ENCODE data around the gene LORICRIN. TPM values are rescaled to one million over a fixed set of nuclear protein-coding genes. Genes with fewer than 3 reads are reported as not detected.

Gene LORICRIN
- total RNA-seq, 1 donor, result not detected

GRCh38 chr1:153293851-153294250, 34.4 kb downstream of the LORICRIN start:
- peak in 2 of 3 donors; percentile 24 to 50 for DNase-seq (ENCODE audit: low read depth in 2 of 3, low spot score in 2 of 3)

- DNase-seq (ENCODE audit: low read depth in 2 of 3, low spot score in 2 of 3), result no peak
Measured at GRCh38 chr1:153302308-153302707, 42.8 kb downstream of the LORICRIN start.

DNA sequence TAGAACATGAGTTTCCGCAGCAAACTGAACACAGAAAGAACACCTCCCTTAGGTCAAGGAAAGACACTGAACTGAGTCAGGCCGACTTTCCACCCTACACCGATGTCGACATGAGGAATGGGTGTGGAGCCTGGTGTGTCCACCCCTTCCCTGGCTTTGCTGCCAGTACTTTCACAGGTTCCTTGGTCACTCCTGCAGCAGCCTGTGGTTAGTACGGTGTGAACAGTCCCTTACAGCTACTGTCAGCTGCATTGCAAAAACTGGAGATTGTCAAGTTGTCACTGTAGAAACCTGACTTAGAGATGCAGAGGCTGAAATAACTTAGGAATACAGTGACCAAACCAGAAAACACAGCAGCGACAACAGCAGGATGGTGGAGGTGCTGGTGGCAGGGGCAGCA, 46.2 kb downstream of the LORICRIN start:
- no peak for DNase-seq (ENCODE audit: low read depth in 2 of 3, low spot score in 2 of 3)

- no peak for DNase-seq (ENCODE audit: low read depth in 2 of 3, low spot score in 2 of 3)
Measured at GRCh38 chr1:153306303-153307220, 47.1 kb downstream of the LORICRIN start.

DNA sequence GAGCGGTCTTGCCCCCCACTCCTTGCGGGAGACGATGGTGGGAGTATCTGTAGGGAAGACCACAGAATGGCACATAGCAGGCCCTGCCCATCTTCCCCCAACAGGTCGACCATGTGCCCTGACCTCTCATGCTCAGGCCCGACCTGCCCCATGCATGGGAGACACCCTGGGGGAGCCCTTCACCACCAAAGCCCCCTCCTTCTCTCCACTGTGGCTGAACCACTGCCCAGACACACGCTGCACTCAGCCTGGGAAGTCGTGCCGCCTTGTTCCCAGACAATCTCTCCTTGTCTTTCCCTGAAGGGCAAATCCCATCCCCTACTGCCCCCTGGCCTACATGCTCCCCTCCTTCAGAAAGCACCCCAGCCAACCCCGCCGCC, 47.7 kb downstream of the LORICRIN start:
- DNase-seq (ENCODE audit: low read depth in 2 of 3, low spot score in 2 of 3), result no peak

DNA sequence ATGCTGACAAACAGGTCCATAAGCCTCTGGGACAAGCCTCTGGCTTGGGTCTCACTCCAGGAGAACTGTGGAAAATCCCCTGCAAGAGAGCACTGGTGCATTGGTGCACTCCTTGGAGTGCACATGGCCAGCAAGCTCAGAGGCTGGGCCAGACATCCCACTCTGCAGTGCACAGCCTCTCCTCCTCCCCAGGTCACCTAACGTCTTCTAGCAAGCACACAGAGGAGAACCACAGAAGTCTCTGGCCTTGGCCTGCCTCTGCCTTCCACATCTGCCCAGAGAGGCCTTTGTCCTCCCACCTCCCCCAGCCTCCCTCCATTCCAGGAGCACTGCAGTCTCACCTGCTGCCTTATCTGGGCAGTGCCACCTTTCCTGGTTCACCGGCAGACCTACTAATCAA, 49.1 kb downstream of the LORICRIN start:
- no peak for DNase-seq (ENCODE audit: low read depth in 2 of 3, low spot score in 2 of 3)

- no peak for DNase-seq (ENCODE audit: low read depth in 2 of 3, low spot score in 2 of 3)
Measured at GRCh38 chr1:153309441-153309840, 50.0 kb downstream of the LORICRIN start.

DNA sequence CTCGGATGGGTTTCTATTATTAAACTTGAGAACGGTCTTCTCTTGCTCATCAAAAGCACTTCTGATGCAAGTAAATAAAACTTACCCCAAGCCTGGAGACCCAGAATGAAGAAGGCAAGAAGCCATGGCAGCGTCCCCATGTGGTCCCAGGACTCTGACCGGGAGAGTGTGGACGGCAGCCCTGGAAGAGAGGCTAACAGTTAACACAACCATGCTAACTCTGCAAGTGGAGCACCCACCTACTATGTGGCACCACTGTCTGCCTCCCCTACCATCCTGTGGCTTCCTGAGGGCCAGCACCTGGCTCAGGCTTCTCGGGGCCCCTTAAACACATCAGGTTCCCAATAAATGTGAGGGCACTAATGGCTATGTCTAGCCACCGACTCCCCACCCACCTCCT, 51.0 kb downstream of the LORICRIN start:
- DNase-seq (ENCODE audit: low read depth in 2 of 3, low spot score in 2 of 3), result no peak

Other genes starting within 250 kb of the LORICRIN start
- not detected for gene SPRR1B, start 228.5 kb upstream of the LORICRIN start, total RNA-seq
- gene SPRR2D, start 218.6 kb upstream of the LORICRIN start, total RNA-seq, result not detected
- gene SPRR2A, start 202.2 kb upstream of the LORICRIN start, total RNA-seq, result not detected
- not detected for gene SPRR2B, start 188.1 kb upstream of the LORICRIN start, total RNA-seq
- gene SPRR2E, start 165.2 kb upstream of the LORICRIN start, total RNA-seq, result not detected
- not detected for gene SPRR2F, start 146.2 kb upstream of the LORICRIN start, total RNA-seq
- not detected for gene SPRR2G, start 108.8 kb upstream of the LORICRIN start, total RNA-seq
- gene LELP1, start 56.3 kb upstream of the LORICRIN start, total RNA-seq, result not detected
- gene PRR9, start 42.1 kb upstream of the LORICRIN start, total RNA-seq, result not detected
- not detected for gene PGLYRP3, start 53.3 kb downstream of the LORICRIN start, total RNA-seq
- 0.27 TPM for gene PGLYRP4, start 89.2 kb downstream of the LORICRIN start, total RNA-seq
- 88.9 TPM for gene S100A9, start 98.2 kb downstream of the LORICRIN start, total RNA-seq
- gene S100A12, start 115.9 kb downstream of the LORICRIN start, total RNA-seq, result 4.8 TPM
- 12.1 TPM for gene S100A8, start 131.4 kb downstream of the LORICRIN start, total RNA-seq
- not detected for gene S100A7A, start 156.8 kb downstream of the LORICRIN start, total RNA-seq
- gene S100A7, start 201.0 kb downstream of the LORICRIN start, total RNA-seq, result not detected